Heart right ventricle (tissue), 16 donors: Measurements from ENCODE around the gene MYO1E. TPM values are rescaled to one million over a fixed set of nuclear protein-coding genes. Genes with fewer than 3 reads are reported as not detected.

ENCODE experiments used
- ATAC-seq, 8 donors: fragments of 200-7000 bp; cut with Tn5 transposase; one replicate each; pipeline ENCODE4 v1.9.1; 2020; ENCODE audit warnings: mild to moderate bottlenecking in 8 of 8, moderate library complexity in 8 of 8, moderate number of reproducible peaks in 1 of 8
- DNase-seq, 2 donors: peaks; one replicate each; pipeline ENCODE4 v3.0.0-alpha.2; 2020
- H3K27ac ChIP-seq, 10 donors: fragments of 200-600 bp; sonication (generic) in 2 of 10; one replicate each; pipeline versions ENCODE4 v1.5.0 to v1.8.0; 2020 to 2022; ENCODE audit warnings: mild to moderate bottlenecking in 3 of 10
- H3K27me3 ChIP-seq, 7 donors: fragments of 200-600 bp; one replicate each; pipeline ENCODE4 v1.8.0; 2021 to 2022; ENCODE audit warnings: mild to moderate bottlenecking in 2 of 7
- H3K36me3 ChIP-seq, 9 donors: fragments of 200-600 bp; sonication (generic) in 1 of 9; one replicate each; pipeline versions ENCODE4 v1.5.0 to v1.8.0; 2020 to 2022; ENCODE audit warnings: mild to moderate bottlenecking in 2 of 9
- H3K4me1 ChIP-seq, 9 donors: fragments of 200-600 bp; sonication (generic) in 1 of 9; one replicate each; pipeline versions ENCODE4 v1.5.0 to v1.8.0; 2020 to 2022; ENCODE audit warnings: mild to moderate bottlenecking in 4 of 9
- H3K4me3 ChIP-seq, 10 donors: fragments of 200-600 bp; sonication (generic) in 2 of 10; one replicate each; pipeline versions ENCODE4 v1.5.0 to v1.8.0; 2020 to 2022; ENCODE audit warnings: mild to moderate bottlenecking in 7 of 10, moderate library complexity in 2 of 10
- H3K9me3 ChIP-seq, 11 donors: fragments of 200-600 bp in 10 of 11; sonication (generic) in 2 of 11; one replicate each; pipeline versions ENCODE4 v1.5.0 to v1.8.0; 2013 to 2022; ENCODE audit warnings: mild to moderate bottlenecking in 2 of 11, control low read depth in 1 of 11, moderate library complexity in 1 of 11
- CTCF ChIP-seq, 9 donors: fragments of 200-600 bp; sonication (generic) in 2 of 9; IDR thresholded peaks; one replicate each; pipeline versions ENCODE4 v1.5.0 to v1.8.0; 2021 to 2022; ENCODE audit warnings: antibody characterized with exemption in 9 of 9, mild to moderate bottlenecking in 5 of 9, moderate library complexity in 1 of 9
- WGBS, 2 donors: extraction: QIAGEN DNeasy Blood & Tissue Kit; methylation state at CpG; one replicate each; pipeline ENCODE4 v1.1.7; 2013; ENCODE audit warnings: inconsistent platforms in 1 of 2; 5-methylcytosine and 5-hydroxymethylcytosine counted together
- intact Hi-C, 10 donors: fragments of 100-400 bp; cut with DNase I; formaldehyde crosslinking; loops; one replicate each; pipeline versions ENCODE4 v1.11.1 to v1.14.2; 2022
- polyA plus RNA-seq, 2 donors: library from polyadenylated mRNA; stranded (reverse); fragments of 200-250 nt; gene quantifications; one replicate each; pipeline ENCODE4 v1.2.3, GENCODE V29; 2013
- total RNA-seq, 10 donors: library from RNA; stranded (reverse); fragmentation: NEBNext Ultra II Directional in 3 of 10; extraction: Animal tissue kit (Norgen Biotek cat#: 25700) in 3 of 10; gene quantifications; one replicate each; pipeline versions ENCODE4 v1.2.1 to v1.2.4, GENCODE V29; 2021 to 2023
- donor health status: Arrhythmogenic right ventricular cardiomyopathy.
- donor health status: ischemic (EF 13 %, LVEDD 7.1; RV severe dilation, severe dysfunction).
- donor health status: healthy with polysubstance abuse.
- donor health status: DM: no; HTN: yes; CAD: no.
- donor health status: DM: no; HTN: no; CAD: no.
- donor health status: ischemic (EF 25% LVEDD 6.9; RV normal size, moderate dysfunction).
- donor health status: ischemic (EF 25% LVEDD 5.7; RV mildly dilated, moderate dysfunction).
- donor health status: healthy.
- donor health status: DM: yes; HTN: yes; CAD: no.
- donor health status: Ischemic cardiomyopathy.
- donor health status: ischemic (EF 35%, LVEDD 5.7; RV mildly dilated, moderate dysfunction).
- donor health status: nonischemic (EF 11% LVEDD 7.7; RV severe dilation, severe dysfunction).
- donor health status: DM: yes; HTN: yes; CAD: no.
- donor health status: PGD.
- donor health status: ischemic (EF 29% LVEDD 5.4; RV normal size, mild dysfunction).
- donor health status: nonischemic (EF 23%, LVEDD 6.1; RV moderate dilation, normal function).

MYO1E gene
- total and polyA plus RNA-seq, 12 donors = 9.3 to 75.3 (median 27.4) TPM

DNA sequence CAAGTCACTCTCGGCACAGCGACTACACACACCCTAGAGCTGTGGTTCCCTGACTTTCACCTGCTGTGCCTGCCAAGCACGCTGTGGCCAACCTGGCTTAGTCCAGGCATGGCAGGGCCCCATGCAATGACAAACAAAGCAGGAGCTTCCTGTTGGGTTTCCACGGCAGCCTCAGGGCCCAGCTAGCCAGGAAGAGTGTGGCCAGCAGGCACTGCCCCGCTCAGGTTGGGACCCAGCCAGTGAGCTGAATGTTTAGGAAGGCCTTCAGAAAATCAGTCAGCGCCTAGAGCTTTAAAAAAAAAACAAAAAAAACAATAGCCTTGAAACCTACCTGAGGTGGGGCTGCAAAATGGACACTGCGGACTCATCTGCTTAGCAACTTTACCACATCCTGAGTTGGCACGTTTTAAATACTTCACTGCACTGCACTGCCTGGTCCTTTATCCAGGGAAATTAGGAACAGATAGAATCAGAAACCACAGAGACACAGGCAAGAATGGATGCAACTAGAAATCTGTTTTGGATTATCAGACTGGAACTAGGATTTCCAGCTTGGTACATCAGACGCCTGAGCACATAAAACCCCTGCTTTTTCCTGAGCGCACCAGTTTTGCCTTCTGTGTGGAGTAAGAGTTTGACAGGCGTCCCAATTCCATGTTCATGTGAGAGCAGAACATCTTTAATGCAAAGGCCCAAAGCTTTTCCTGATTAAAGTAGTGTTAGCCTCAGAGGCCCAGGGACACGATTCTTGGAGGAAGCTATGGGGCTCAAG, 202.2 kb downstream of the MYO1E start:
- Histone ChIP-seq H3K9me3 (peaks cover 0 to 3% (median 0%) of the 10 kb centered on the region in 11 donors), H3K27me3 (no peaks in the 10 kb centered on the region), H3K4me3 (no peak overlapping the region), H3K27ac (peak overlapping the region in 3 of 10 donors; percentile 67 to 84 (median 69)), H3K36me3 (peaks cover 0 to 70% (median 4%) of the 10 kb centered on the region in 9 donors), H3K4me1 (peaks cover 0 to 41% (median 6%) of the 10 kb centered on the region in 9 donors)
- DNase-seq = peak in 1 of 2 donors; percentile 14
- no peak for TF ChIP-seq CTCF (IDR thresholded peaks at IDR 0.05)
- peak in 7 of 8 donors; percentile 26 to 71 (median 49) for ATAC-seq
- 78 to 80% methylated on average over 12 of the region's 12 CpGs for WGBS, 2 donors
- intact Hi-C loops = loop anchor here in 7 of 10 donors (5.0 to 10.0 kb wide), 2 partner anchors 322 to 324 kb away; no protein-coding TSS in a partner anchor

GRCh38 chr15:59169251-59169708, 203.4 kb downstream of the MYO1E start:
- intact Hi-C loops = no loop called here
- ATAC-seq (peak in 6 of 8 donors; percentile 29 to 54 (median 46)), DNase-seq (no peak)
- 86 to 87% methylated on average over 3 of the region's 3 CpGs for WGBS, 2 donors
- peaks cover 0 to 29% (median 0%) of the 10 kb centered on the region in 9 donors for H3K4me1 ChIP-seq
- no peak overlapping the region for H3K4me3 ChIP-seq
- peaks cover 0 to 82% (median 4%) of the 10 kb centered on the region in 9 donors for H3K36me3 ChIP-seq
- H3K27me3 ChIP-seq = no peaks in the 10 kb centered on the region
- H3K9me3 ChIP-seq = peaks cover 0 to 3% (median 0%) of the 10 kb centered on the region in 11 donors
- TF ChIP-seq CTCF (IDR thresholded peaks at IDR 0.05) = no peak
- H3K27ac ChIP-seq = peak overlapping the region in 4 of 10 donors; percentile 11 to 84 (median 68)

DNA sequence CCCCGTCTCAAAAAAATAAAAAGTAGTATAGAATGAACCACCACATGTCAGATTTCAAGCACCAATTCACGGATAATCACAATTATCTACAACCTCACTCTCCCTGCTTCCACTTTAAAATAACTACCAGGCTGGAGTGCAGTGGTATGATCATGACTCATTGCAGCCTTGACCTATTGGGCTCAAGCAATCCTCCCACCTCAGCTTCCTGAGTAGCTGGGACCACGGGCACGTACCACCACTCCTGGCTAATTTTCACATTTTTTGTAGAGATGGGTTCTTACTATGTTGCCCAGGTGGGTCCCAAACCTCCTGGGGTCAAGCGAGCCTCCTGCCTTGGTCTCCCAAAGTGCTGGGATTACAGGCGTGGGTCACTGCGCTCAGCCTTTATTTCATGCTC, 204.1 kb downstream of the MYO1E start:
- peaks cover 0 to 83% (median 2%) of the 10 kb centered on the region in 9 donors for H3K36me3 ChIP-seq
- peak overlapping the region in 1 of 10 donors; percentile 84 for H3K27ac ChIP-seq
- DNase-seq (no peak), ATAC-seq (no peak)
- H3K27me3 ChIP-seq = no peaks in the 10 kb centered on the region
- no peak overlapping the region for H3K4me3 ChIP-seq
- peaks cover 0 to 29% (median 0%) of the 10 kb centered on the region in 9 donors for H3K4me1 ChIP-seq
- peaks cover 0 to 3% (median 0%) of the 10 kb centered on the region in 11 donors for H3K9me3 ChIP-seq
- WGBS, 2 donors = 86 to 90% methylated on average over 7 of the region's 7 CpGs
- TF ChIP-seq CTCF (IDR thresholded peaks at IDR 0.05) = no peak
- intact Hi-C loops = no loop called here

DNA sequence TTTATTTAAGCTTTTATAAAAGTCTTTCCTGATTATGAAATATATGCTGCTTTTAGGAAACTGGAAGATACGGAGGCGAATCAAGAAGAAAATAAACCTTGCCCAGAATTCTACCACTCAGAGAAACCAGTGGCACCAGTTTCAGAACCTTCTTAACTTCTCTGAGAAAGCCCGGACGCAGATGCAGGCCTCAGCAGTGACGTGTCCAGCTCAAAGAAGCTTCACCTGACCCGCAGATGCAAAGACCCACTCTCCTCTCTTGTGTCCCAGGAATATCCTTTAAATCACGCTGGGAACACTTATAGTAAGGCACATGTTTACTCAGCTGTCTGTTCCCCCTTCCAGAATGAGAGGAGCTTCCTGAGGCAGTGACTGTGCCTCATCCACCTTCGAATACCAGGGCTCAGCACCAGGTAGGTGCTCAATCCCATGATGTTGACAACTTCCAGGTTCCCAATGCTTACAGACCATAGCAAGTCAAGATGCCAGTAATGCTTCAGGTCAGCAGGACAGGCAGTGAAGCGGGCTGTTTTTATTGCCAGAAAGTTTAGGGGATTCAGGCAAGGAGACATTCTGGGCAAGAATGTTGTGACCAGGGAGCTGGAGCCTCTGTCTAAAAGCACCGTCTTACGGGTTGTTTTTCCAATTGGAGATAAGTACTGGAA, 205.9 kb downstream of the MYO1E start:
- Histone ChIP-seq H3K9me3 (no peaks in the 10 kb centered on the region), H3K4me1 (peaks cover 0 to 29% (median 0%) of the 10 kb centered on the region in 9 donors), H3K36me3 (peaks cover 0 to 83% (median 5%) of the 10 kb centered on the region in 9 donors), H3K27ac (no peak overlapping the region), H3K27me3 (no peaks in the 10 kb centered on the region), H3K4me3 (no peak overlapping the region)
- ATAC-seq (no peak), DNase-seq (no peak)
- 85 to 86% methylated on average over 11 of the region's 11 CpGs for WGBS, 2 donors
- intact Hi-C loops = no loop called here
- no peak for TF ChIP-seq CTCF (IDR thresholded peaks at IDR 0.05)
